Measurements from ENCODE around the gene PNMT. TPM values are rescaled to one million over a fixed set of nuclear protein-coding genes. Genes with fewer than 3 reads are reported as not detected.

PNMT gene
- total and polyA plus RNA-seq, 2 of the 13 experiments (the other 11 are each of a cell fraction or from before 2014, with no cell fraction given), result 0.25 TPM; not detected in 1

DNA sequence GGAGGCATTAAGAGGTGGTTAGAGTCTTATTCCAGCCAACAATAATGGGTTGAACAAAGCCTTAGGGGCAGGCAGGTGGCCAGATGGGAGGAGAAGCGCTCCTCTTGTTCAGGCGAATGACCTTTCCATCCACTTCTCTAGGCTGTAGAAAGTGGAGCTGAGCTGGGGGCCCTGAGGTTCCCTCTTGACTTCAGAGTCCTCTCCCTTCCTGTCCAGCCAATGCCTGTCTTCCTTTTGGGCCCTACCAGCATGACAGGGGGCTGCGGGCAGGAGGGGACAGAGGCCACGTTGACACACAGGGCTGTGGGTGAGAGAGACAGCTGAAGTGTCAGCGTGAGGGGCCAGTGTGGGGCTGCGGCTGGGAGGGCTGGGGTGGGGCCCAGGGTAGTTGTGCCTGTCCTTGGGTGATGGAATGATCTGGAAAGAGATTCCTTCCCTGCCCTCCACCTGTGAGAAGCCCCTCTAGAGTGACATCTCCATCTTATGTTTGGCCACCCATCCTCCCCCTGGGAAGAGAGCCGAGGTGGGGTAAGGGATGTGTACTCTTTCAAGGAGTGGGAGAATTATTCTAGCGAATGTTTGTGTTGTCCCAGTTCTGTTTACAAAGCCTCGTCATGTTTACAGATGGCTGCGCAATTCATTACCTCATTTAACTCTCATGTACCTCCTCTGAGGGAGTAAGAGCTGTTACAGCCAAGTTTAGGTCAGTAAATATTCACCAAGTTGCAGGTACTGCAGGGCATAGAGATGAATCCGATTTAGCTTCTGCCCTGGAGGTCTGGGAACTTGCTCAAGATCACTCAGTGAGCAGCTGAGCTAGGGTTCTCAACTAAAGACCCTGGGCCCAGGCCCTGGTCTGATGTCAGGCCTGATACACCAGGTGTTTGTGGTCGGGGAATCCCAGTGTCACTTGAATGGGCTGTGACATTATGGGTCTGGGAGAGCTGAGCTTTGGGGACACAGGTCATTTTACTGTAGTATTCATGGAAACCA lies 34.9 kb downstream of the PNMT start (continued):
- TF ChIP-seq, protein P1, sequence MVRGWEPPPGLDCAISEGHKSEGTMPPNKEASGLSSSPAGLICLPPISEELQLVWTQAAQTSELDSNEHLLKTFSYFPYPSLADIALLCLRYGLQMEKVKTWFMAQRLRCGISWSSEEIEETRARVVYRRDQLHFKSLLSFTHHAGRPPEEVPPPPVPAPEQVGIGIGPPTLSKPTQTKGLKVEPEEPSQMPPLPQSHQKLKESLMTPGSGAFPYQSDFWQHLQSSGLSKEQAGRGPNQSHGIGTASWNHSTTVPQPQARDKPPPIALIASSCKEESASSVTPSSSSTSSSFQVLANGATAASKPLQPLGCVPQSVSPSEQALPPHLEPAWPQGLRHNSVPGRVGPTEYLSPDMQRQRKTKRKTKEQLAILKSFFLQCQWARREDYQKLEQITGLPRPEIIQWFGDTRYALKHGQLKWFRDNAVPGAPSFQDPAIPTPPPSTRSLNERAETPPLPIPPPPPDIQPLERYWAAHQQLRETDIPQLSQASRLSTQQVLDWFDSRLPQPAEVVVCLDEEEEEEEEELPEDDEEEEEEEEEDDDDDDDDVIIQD (CRISPR knock-in tag; IDR thresholded peaks at IDR 0.05; ENCODE audit: low read depth), result no peak
- TF ChIP-seq, protein P2, sequence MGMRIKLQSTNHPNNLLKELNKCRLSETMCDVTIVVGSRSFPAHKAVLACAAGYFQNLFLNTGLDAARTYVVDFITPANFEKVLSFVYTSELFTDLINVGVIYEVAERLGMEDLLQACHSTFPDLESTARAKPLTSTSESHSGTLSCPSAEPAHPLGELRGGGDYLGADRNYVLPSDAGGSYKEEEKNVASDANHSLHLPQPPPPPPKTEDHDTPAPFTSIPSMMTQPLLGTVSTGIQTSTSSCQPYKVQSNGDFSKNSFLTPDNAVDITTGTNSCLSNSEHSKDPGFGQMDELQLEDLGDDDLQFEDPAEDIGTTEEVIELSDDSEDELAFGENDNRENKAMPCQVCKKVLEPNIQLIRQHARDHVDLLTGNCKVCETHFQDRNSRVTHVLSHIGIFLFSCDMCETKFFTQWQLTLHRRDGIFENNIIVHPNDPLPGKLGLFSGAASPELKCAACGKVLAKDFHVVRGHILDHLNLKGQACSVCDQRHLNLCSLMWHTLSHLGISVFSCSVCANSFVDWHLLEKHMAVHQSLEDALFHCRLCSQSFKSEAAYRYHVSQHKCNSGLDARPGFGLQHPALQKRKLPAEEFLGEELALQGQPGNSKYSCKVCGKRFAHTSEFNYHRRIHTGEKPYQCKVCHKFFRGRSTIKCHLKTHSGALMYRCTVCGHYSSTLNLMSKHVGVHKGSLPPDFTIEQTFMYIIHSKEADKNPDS (CRISPR knock-in tag; IDR thresholded peaks at IDR 0.05), result no peak
- TF ChIP-seq FOXA3 (CRISPR knock-in tag; IDR thresholded peaks at IDR 0.05), result peak; percentile 96
- no peak for TF ChIP-seq SP1 (IDR thresholded peaks at IDR 0.05)
- TF ChIP-seq SP1 (CRISPR knock-in tag; IDR thresholded peaks at IDR 0.05), result no peak
- TF ChIP-seq ZNF317 (CRISPR knock-in tag; IDR thresholded peaks at IDR 0.05), result 0 out of 2 replicates have a peak, but pooled peaks have one; percentile 38
- TF ChIP-seq ZNF350 (CRISPR knock-in tag; IDR thresholded peaks at IDR 0.05; ENCODE audit: borderline replicate concordance, low read depth), result peak; percentile 91; the same call in 1 of the 2 replicates
- no peak for TF ChIP-seq AGO1 (IDR thresholded peaks at IDR 0.05; ENCODE audit: low read depth, low read length, poor library complexity, severe bottlenecking)
- no peak for TF ChIP-seq CHD4 (IDR thresholded peaks at IDR 0.05; ENCODE audit: borderline replicate concordance, low read length)
- no peak for TF ChIP-seq ZEB1 (IDR thresholded peaks at IDR 0.05; ENCODE audit: insufficient replicate concordance, low read depth)
- TF ChIP-seq, protein P3, sequence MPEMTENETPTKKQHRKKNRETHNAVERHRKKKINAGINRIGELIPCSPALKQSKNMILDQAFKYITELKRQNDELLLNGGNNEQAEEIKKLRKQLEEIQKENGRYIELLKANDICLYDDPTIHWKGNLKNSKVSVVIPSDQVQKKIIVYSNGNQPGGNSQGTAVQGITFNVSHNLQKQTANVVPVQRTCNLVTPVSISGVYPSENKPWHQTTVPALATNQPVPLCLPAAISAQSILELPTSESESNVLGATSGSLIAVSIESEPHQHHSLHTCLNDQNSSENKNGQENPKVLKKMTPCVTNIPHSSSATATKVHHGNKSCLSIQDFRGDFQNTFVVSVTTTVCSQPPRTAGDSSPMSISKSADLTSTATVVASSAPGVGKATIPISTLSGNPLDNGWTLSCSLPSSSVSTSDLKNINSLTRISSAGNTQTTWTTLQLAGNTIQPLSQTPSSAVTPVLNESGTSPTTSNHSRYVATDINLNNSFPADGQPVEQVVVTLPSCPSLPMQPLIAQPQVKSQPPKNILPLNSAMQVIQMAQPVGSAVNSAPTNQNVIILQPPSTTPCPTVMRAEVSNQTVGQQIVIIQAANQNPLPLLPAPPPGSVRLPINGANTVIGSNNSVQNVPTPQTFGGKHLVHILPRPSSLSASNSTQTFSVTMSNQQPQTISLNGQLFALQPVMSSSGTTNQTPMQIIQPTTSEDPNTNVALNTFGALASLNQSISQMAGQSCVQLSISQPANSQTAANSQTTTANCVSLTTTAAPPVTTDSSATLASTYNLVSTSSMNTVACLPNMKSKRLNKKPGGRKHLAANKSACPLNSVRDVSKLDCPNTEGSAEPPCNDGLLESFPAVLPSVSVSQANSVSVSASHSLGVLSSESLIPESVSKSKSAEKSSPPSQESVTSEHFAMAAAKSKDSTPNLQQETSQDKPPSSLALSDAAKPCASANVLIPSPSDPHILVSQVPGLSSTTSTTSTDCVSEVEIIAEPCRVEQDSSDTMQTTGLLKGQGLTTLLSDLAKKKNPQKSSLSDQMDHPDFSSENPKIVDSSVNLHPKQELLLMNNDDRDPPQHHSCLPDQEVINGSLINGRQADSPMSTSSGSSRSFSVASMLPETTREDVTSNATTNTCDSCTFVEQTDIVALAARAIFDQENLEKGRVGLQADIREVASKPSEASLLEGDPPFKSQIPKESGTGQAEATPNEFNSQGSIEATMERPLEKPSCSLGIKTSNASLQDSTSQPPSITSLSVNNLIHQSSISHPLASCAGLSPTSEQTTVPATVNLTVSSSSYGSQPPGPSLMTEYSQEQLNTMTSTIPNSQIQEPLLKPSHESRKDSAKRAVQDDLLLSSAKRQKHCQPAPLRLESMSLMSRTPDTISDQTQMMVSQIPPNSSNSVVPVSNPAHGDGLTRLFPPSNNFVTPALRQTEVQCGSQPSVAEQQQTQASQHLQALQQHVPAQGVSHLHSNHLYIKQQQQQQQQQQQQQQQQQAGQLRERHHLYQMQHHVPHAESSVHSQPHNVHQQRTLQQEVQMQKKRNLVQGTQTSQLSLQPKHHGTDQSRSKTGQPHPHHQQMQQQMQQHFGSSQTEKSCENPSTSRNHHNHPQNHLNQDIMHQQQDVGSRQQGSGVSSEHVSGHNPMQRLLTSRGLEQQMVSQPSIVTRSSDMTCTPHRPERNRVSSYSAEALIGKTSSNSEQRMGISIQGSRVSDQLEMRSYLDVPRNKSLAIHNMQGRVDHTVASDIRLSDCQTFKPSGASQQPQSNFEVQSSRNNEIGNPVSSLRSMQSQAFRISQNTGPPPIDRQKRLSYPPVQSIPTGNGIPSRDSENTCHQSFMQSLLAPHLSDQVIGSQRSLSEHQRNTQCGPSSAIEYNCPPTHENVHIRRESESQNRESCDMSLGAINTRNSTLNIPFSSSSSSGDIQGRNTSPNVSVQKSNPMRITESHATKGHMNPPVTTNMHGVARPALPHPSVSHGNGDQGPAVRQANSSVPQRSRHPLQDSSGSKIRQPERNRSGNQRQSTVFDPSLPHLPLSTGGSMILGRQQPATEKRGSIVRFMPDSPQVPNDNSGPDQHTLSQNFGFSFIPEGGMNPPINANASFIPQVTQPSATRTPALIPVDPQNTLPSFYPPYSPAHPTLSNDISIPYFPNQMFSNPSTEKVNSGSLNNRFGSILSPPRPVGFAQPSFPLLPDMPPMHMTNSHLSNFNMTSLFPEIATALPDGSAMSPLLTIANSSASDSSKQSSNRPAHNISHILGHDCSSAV (CRISPR knock-in tag; IDR thresholded peaks at IDR 0.05; ENCODE audit: borderline replicate concordance), result no peak
- TF ChIP-seq ZNF441 (CRISPR knock-in tag; IDR thresholded peaks at IDR 0.05; ENCODE audit: borderline replicate concordance), result peak; percentile 69; the same call in 1 of the 2 replicates
- TF ChIP-seq ZNF326 (CRISPR knock-in tag; IDR thresholded peaks at IDR 0.05; ENCODE audit: borderline replicate concordance), result no peak
- TF ChIP-seq SETDB1 (CRISPR knock-in tag; IDR thresholded peaks at IDR 0.05; ENCODE audit: borderline replicate concordance), result no peak
- TF ChIP-seq RARA (CRISPR knock-in tag; IDR thresholded peaks at IDR 0.05), result peak; percentile 70
- TF ChIP-seq NCOA5 (CRISPR knock-in tag; IDR thresholded peaks at IDR 0.05), result no peak
